HEK293 (cell line): ENCODE results near the gene MTX1.

Source experiments
- CTCF ChIA-PET: fragments of 350-600 bp; formaldehyde crosslinking; extraction: SDS; loops from one replicate; lab custom pipeline; 2021; ENCODE audit warnings: antibody characterized with exemption; lab: Yijun Ruan, JAX
- POLR2A ChIA-PET: fragments of 300-600 bp; formaldehyde crosslinking; extraction: SDS; loops from one replicate; lab custom pipeline; 2020; ENCODE audit warnings: antibody characterized with exemption, inconsistent platforms; lab: Yijun Ruan, JAX
- H3K27ac ChIP-seq: fragments of 200-500 bp; sonication (Bioruptor generic); 2 replicates; pipeline ENCODE4 v1.5.1; 2014; ENCODE audit warnings: low read depth, low read length, control low read depth, inconsistent platforms; ENCODE audit errors: extremely low read depth
- H3K36me3 ChIP-seq, 2 experiments: fragments of 200-500 bp in 1 of 2; sonication (Bioruptor generic) in 1 of 2; 1 replicate in 1 of 2; 2 replicates in 1 of 2; pipeline ENCODE4 v1.5.1; 2014 to 2017; ENCODE audit warnings: inconsistent platforms in 2 of 2, low read length in 2 of 2; ENCODE audit not compliant: control insufficient read depth in 2 of 2, insufficient read depth in 1 of 2
- H3K4me1 ChIP-seq: fragments of 200-500 bp; sonication (Bioruptor generic); 2 replicates; pipeline ENCODE4 v1.5.1; 2014; ENCODE audit warnings: mild to moderate bottlenecking, low read length, inconsistent platforms; ENCODE audit not compliant: control insufficient read depth, insufficient read depth
- H3K4me3 ChIP-seq: 2 replicates; pipeline ENCODE4 v1.5.1; 2011; ENCODE audit warnings: low read depth, mild to moderate bottlenecking, control low read depth, low read length, moderate library complexity
- H3K9me3 ChIP-seq: fragments of 200-500 bp; sonication (Bioruptor generic); 2 replicates; pipeline ENCODE4 v1.5.1; 2014; ENCODE audit warnings: low read depth, low read length, inconsistent platforms; ENCODE audit not compliant: control insufficient read depth, insufficient read depth
- GLI2 ChIP-seq: fragments of 450-650 bp; formaldehyde crosslinking; IDR thresholded peaks from 2 replicates; pipeline ENCODE4; 2017; ENCODE audit warnings: missing biosample characterization, missing genetic modification characterization, low read depth, borderline replicate concordance
- KLF9 ChIP-seq: fragments of 450-650 bp; formaldehyde crosslinking; IDR thresholded peaks from 2 replicates; pipeline ENCODE4 v1.5.1; 2016; ENCODE audit warnings: missing biosample characterization, missing genetic modification characterization, low read depth
- MEIS1 ChIP-seq: sonication (generic); formaldehyde crosslinking; IDR thresholded peaks from 2 replicates; pipeline ENCODE4 v1.8.1; 2022; ENCODE audit warnings: missing genetic modification reagents, mild to moderate bottlenecking, borderline replicate concordance
- RBAK ChIP-seq: fragments of 450-650 bp; formaldehyde crosslinking; IDR thresholded peaks from 2 replicates; pipeline ENCODE4 v1.5.1; 2016; ENCODE audit warnings: missing biosample characterization, missing genetic modification characterization
- SP2 ChIP-seq: fragments of 450-650 bp; formaldehyde crosslinking; IDR thresholded peaks from 2 replicates; pipeline ENCODE4 v1.5.1; 2016; ENCODE audit warnings: missing biosample characterization, missing genetic modification characterization
- TRIM28 ChIP-seq: IDR thresholded peaks from 2 replicates; pipeline ENCODE4 v1.6.1; 2011; ENCODE audit warnings: low read length, control low read depth, borderline replicate concordance
- ZBTB7A ChIP-seq: fragments of 450-650 bp; formaldehyde crosslinking; IDR thresholded peaks from 2 replicates; pipeline ENCODE4 v1.5.1; 2016; ENCODE audit warnings: low read depth, missing biosample characterization, missing genetic modification characterization
- ZNF121 ChIP-seq: fragments of 450-650 bp; formaldehyde crosslinking; IDR thresholded peaks from 2 replicates; pipeline ENCODE4 v1.5.1; 2016; ENCODE audit warnings: missing biosample characterization, missing genetic modification characterization
- ZNF133 ChIP-seq: fragments of 450-650 bp; formaldehyde crosslinking; IDR thresholded peaks from 2 replicates; pipeline ENCODE4 v1.5.1; 2016; ENCODE audit warnings: missing biosample characterization, missing genetic modification characterization
- ZNF169 ChIP-seq: fragments of 450-650 bp; formaldehyde crosslinking; IDR thresholded peaks from 2 replicates; pipeline ENCODE4 v1.5.1; 2016; ENCODE audit warnings: missing biosample characterization, missing genetic modification characterization
- ZNF175 ChIP-seq: fragments of 450-650 bp; formaldehyde crosslinking; IDR thresholded peaks from 2 replicates; pipeline ENCODE4 v1.5.1; 2016; ENCODE audit warnings: missing biosample characterization, missing genetic modification characterization
- ZNF341 ChIP-seq: fragments of 450-650 bp; formaldehyde crosslinking; IDR thresholded peaks from 2 replicates; pipeline ENCODE4; 2016; ENCODE audit warnings: low read depth, missing biosample characterization, missing genetic modification characterization
- ZNF354C ChIP-seq: fragments of 450-650 bp; formaldehyde crosslinking; IDR thresholded peaks from 2 replicates; pipeline ENCODE4 v1.5.1; 2016; ENCODE audit warnings: missing biosample characterization, missing genetic modification characterization, low read depth, borderline replicate concordance
- ZNF37A ChIP-seq: fragments of 450-650 bp; IDR thresholded peaks from 2 replicates; pipeline ENCODE4 v1.5.1; 2018; ENCODE audit warnings: missing biosample characterization, missing genetic modification characterization
- ZNF596 ChIP-seq: fragments of 450-650 bp; IDR thresholded peaks from 2 replicates; pipeline ENCODE4 v1.5.0; 2018; ENCODE audit warnings: missing biosample characterization, mild to moderate bottlenecking, missing genetic modification characterization, moderate library complexity
- ZNF600 ChIP-seq: fragments of 450-650 bp; formaldehyde crosslinking; IDR thresholded peaks from 2 replicates; pipeline ENCODE4 v1.5.1; 2016; ENCODE audit warnings: missing biosample characterization, missing genetic modification characterization
- ZNF610 ChIP-seq: fragments of 450-650 bp; formaldehyde crosslinking; IDR thresholded peaks from 2 replicates; pipeline ENCODE4 v1.5.1; 2016; ENCODE audit warnings: missing biosample characterization, missing genetic modification characterization, borderline replicate concordance
- ZNF660 ChIP-seq: fragments of 450-650 bp; IDR thresholded peaks from 2 replicates; pipeline ENCODE4 v1.5.1; 2018; ENCODE audit warnings: missing biosample characterization, mild to moderate bottlenecking, missing genetic modification characterization
- ZNF677 ChIP-seq: fragments of 450-650 bp; IDR thresholded peaks from 2 replicates; pipeline ENCODE4 v1.5.0; 2018; ENCODE audit warnings: missing biosample characterization, mild to moderate bottlenecking, missing genetic modification characterization, moderate library complexity
- ZNF76 ChIP-seq: fragments of 450-650 bp; formaldehyde crosslinking; IDR thresholded peaks from 2 replicates; pipeline ENCODE4; 2016; ENCODE audit warnings: low read depth, missing biosample characterization, missing genetic modification characterization, borderline replicate concordance
- ZNF776 ChIP-seq: fragments of 450-650 bp; formaldehyde crosslinking; IDR thresholded peaks from 2 replicates; pipeline ENCODE4 v1.5.0; 2017; ENCODE audit warnings: missing biosample characterization, missing genetic modification characterization, borderline replicate concordance
- ZNF777 ChIP-seq: fragments of 450-650 bp; formaldehyde crosslinking; IDR thresholded peaks from 2 replicates; pipeline ENCODE4 v1.5.1; 2017; ENCODE audit warnings: missing biosample characterization, missing genetic modification characterization, borderline replicate concordance
- ZNF791 ChIP-seq: fragments of 450-650 bp; formaldehyde crosslinking; IDR thresholded peaks from 2 replicates; pipeline ENCODE4 v1.5.1; 2016; ENCODE audit warnings: missing biosample characterization, missing genetic modification characterization
- ZNF792 ChIP-seq: fragments of 450-650 bp; formaldehyde crosslinking; IDR thresholded peaks from 2 replicates; pipeline ENCODE4 v1.5.1; 2016; ENCODE audit warnings: missing biosample characterization, missing genetic modification characterization
- ZNF837 ChIP-seq: fragments of 450-650 bp; formaldehyde crosslinking; IDR thresholded peaks from 2 replicates; pipeline ENCODE4 v1.5.1; 2016; ENCODE audit warnings: missing biosample characterization, missing genetic modification characterization
- TF ChIP-seq, protein P1 (sequence below): fragments of 450-650 bp; formaldehyde crosslinking; IDR thresholded peaks from 2 replicates; pipeline ENCODE4 v1.5.1; 2017; ENCODE audit warnings: missing biosample characterization, missing genetic modification characterization
- TF ChIP-seq, protein P2 (sequence below): fragments of 450-650 bp; formaldehyde crosslinking; IDR thresholded peaks from 2 replicates; pipeline ENCODE4 v1.5.1; 2016; ENCODE audit warnings: missing biosample characterization, missing genetic modification characterization
- TF ChIP-seq, protein P3 (sequence below): fragments of 450-650 bp; formaldehyde crosslinking; IDR thresholded peaks from 2 replicates; pipeline ENCODE4 v1.5.1; 2016; ENCODE audit warnings: missing biosample characterization, missing genetic modification characterization
- TF ChIP-seq, protein P4 (sequence below): fragments of 450-650 bp; formaldehyde crosslinking; IDR thresholded peaks from 2 replicates; pipeline ENCODE4 v1.5.1; 2016; ENCODE audit warnings: missing biosample characterization, missing genetic modification characterization, borderline replicate concordance
- TF ChIP-seq, protein P5 (sequence below): fragments of 450-650 bp; formaldehyde crosslinking; optimal IDR thresholded peaks from 2 replicates; pipeline ENCODE3; 2016; ENCODE audit warnings: missing biosample characterization, mild to moderate bottlenecking, missing genetic modification characterization

The MTX1 gene

DNA sequence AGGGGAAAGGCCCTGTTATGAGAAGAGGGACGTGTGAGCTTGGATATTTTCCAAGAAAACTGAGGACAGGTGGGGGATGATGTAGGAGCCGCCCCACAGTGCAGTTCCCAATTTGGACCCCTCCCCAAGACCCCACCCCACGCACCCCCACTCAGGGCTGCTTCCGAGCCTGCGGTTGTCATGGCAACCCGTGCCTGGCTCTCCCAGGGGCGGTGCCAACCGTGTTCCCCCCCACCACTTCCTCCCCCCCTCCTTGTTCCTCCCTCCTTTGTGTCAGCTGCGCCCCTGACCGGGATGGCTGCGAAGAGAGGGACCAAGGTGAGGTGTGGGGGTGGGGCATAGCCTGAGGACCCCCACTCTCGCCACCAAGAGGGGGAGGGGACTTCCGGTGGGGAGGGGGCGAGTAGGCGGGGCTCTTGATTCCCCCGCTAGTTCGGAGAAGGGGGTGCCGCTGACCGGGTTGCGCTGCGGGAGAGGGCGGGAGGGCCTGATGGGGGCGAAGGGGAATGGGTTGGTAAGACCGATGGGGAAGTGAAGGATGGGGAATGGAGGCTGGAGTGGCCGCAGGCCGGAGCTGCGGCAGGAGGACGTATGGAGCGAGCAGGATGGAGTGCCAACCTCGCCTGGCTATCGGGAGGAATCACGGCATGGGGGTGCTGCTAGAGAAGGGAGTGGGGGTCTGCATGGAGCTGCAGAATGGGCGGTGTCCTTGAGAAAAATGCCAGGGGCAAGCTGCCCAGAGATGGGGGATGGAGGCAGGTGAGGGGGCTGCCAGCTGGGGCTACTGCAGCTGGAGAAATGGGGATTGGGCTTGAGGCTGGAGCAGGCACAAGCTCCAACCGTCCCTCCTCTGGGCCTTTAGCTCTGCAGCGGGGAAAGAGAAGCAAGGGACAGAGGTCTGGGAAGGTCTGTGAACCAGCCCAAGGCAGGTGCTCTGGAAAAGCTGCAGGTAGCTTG is 33.9 kb upstream of the MTX1 start:
- Histone ChIP-seq H3K4me1 (no peaks in the 10 kb centered on the region), H3K9me3 (no peaks in the 10 kb centered on the region), H3K36me3 (peaks cover 5 to 18% of the 10 kb centered on the region in 2 experiments; a peak in 2 of 3 replicates), H3K27ac (no peak overlapping the region), H3K4me3 (peak overlapping the region; percentile 6; the same call in 1 of the 2 replicates)
- POLR2A ChIA-PET, result interaction anchor here (0.5 to 3.1 kb wide), 7 partner anchors 8 to 658 kb away, joined by 4 to 14 read pairs (median 5); partner anchors contain the start of gene SLC50A1
- CTCF ChIA-PET, result interaction anchor here (0.6 to 12.2 kb wide), 16 partner anchors 19 to 210 kb away, joined by 3 to 439 read pairs (median 5); partner anchors contain the start of genes MTX1 and THBS3
- TF ChIP-seq ZNF837 (no peak), ZNF175 (no peak), TRIM28 (no peak), ZNF660 (tag by site-specific recombination) (no peak), ZNF777 (tag by site-specific recombination) (no peak), ZNF791 (tag by site-specific recombination) (no peak), ZNF121 (tag by site-specific recombination) (no peak), ZNF776 (tag by site-specific recombination) (no peak), MEIS1 (CRISPR knock-in tag) (no peak), ZNF792 (tag by site-specific recombination) (no peak), SP2 (tag by site-specific recombination) (peak; percentile 58), ZNF596 (no peak), ZNF341 (tag by site-specific recombination) (peak; percentile 57), ZBTB7A (tag by site-specific recombination) (no peak; the same call in 1 of the 2 replicates), ZNF133 (no peak), ZNF37A (tag by site-specific recombination) (no peak), ZNF354C (tag by site-specific recombination) (no peak), ZNF610 (tag by site-specific recombination) (no peak), ZNF76 (tag by site-specific recombination) (no peak), ZNF169 (no peak), ZNF677 (tag by site-specific recombination) (no peak), RBAK (no peak), GLI2 (no peak), KLF9 (tag by site-specific recombination) (0 out of 2 replicates have a peak, but pooled peaks have one; percentile 4), ZNF600 (no peak)
- TF ChIP-seq, protein P1, sequence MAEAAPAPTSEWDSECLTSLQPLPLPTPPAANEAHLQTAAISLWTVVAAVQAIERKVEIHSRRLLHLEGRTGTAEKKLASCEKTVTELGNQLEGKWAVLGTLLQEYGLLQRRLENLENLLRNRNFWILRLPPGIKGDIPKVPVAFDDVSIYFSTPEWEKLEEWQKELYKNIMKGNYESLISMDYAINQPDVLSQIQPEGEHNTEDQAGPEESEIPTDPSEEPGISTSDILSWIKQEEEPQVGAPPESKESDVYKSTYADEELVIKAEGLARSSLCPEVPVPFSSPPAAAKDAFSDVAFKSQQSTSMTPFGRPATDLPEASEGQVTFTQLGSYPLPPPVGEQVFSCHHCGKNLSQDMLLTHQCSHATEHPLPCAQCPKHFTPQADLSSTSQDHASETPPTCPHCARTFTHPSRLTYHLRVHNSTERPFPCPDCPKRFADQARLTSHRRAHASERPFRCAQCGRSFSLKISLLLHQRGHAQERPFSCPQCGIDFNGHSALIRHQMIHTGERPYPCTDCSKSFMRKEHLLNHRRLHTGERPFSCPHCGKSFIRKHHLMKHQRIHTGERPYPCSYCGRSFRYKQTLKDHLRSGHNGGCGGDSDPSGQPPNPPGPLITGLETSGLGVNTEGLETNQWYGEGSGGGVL (tag by site-specific recombination), result peak; percentile 67
- TF ChIP-seq, protein P2, sequence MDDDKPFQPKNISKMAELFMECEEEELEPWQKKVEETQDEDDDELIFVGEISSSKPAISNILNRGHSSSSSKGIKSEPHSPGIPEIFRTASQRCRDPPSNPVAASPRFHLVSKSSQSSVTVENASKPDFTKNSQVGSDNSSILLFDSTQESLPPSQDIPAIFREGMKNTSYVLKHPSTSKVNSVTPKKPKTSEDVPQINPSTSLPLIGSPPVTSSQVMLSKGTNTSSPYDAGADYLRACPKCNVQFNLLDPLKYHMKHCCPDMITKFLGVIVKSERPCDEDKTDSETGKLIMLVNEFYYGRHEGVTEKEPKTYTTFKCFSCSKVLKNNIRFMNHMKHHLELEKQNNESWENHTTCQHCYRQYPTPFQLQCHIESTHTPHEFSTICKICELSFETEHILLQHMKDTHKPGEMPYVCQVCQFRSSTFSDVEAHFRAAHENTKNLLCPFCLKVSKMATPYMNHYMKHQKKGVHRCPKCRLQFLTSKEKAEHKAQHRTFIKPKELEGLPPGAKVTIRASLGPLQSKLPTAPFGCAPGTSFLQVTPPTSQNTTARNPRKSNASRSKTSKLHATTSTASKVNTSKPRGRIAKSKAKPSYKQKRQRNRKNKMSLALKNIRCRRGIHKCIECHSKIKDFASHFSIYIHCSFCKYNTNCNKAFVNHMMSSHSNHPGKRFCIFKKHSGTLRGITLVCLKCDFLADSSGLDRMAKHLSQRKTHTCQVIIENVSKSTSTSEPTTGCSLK (tag by site-specific recombination), result no peak
- TF ChIP-seq, protein P3, sequence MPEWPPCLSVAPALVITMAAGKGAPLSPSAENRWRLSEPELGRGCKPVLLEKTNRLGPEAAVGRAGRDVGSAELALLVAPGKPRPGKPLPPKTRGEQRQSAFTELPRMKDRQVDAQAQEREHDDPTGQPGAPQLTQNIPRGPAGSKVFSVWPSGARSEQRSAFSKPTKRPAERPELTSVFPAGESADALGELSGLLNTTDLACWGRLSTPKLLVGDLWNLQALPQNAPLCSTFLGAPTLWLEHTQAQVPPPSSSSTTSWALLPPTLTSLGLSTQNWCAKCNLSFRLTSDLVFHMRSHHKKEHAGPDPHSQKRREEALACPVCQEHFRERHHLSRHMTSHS (tag by site-specific recombination), result no peak
- TF ChIP-seq, protein P4, sequence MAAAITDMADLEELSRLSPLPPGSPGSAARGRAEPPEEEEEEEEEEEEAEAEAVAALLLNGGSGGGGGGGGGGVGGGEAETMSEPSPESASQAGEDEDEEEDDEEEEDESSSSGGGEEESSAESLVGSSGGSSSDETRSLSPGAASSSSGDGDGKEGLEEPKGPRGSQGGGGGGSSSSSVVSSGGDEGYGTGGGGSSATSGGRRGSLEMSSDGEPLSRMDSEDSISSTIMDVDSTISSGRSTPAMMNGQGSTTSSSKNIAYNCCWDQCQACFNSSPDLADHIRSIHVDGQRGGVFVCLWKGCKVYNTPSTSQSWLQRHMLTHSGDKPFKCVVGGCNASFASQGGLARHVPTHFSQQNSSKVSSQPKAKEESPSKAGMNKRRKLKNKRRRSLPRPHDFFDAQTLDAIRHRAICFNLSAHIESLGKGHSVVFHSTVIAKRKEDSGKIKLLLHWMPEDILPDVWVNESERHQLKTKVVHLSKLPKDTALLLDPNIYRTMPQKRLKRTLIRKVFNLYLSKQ, result no peak
- TF ChIP-seq, protein P5, sequence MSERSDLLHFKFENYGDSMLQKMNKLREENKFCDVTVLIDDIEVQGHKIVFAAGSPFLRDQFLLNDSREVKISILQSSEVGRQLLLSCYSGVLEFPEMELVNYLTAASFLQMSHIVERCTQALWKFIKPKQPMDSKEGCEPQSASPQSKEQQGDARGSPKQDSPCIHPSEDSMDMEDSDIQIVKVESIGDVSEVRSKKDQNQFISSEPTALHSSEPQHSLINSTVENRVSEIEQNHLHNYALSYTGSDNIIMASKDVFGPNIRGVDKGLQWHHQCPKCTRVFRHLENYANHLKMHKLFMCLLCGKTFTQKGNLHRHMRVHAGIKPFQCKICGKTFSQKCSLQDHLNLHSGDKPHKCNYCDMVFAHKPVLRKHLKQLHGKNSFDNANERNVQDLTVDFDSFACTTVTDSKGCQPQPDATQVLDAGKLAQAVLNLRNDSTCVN (tag by site-specific recombination), result no peak
